NCI-H2029 (cell line): ENCODE measurements around the gene FKBP7.
"Not testable (repeated sequence)": the region's sequence is repeated elsewhere in the genome, so short reads cannot be mapped to it uniquely, and the experiment has no call there.

Experiments used
- DNase-seq: peaks from one replicate; lab custom pipeline; 2025; lab: John Stamatoyannopoulos, UW

FKBP7 gene

DNA sequence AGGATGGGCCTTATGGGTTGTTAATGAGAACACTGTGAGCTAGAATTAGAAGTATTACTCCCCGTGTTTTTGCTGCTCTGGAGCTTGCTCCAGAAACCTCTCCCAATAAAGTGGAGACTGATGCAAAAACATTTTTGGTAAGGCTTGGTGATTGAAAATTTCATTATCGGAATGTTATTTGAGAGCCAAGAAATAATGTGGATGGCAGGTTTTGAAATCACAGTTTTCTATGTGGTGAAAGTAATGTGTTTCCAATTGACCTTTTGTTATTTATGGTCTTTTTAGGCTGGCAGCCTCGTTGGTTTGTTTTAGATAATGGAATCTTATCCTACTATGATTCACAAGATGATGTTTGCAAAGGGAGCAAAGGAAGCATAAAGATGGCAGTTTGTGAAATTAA is 7.0 kb upstream of the FKBP7 start:
- DNase-seq = no peak

GRCh38 chr2:178484245-178485041 is 6.0 kb upstream of the FKBP7 start:
- DNase-seq = peak; percentile 81

- peak; percentile 57 for DNase-seq
Measured at GRCh38 chr2:178482437-178482836, 4.0 kb upstream of the FKBP7 start.

GRCh38 chr2:178480227-178481181 is 2.1 kb upstream of the FKBP7 start, which contains the start of gene PLEKHA3:
PLEKHA3 (plus strand) TSS chr2:178480457; CDS start chr2:178480870, 413 bp downstream.
- peak; percentile 95 for DNase-seq

DNA sequence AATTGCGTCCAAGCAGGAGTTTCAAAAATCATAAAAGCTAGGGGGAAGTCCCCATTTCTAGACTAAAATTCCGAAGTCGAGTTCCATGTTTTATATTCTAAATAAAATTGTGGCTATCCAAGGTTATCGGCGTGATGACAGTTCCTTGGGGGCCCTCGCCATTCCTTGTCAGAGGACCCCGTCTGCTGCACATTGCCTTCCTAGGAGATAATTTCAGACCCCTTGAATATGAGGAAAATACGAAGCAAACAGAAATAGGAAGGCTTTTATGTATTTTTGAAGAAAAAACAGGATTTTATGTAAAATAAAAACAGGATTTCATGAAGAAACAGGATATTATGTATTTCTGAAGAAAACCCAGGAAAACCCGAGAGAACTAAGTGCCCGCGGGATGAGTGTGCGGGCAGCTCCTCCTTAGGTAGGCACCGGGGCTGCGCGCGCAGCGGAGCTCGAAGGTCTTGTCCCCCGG is 1.4 kb upstream of the FKBP7 start:
- DNase-seq = no peak

DNA sequence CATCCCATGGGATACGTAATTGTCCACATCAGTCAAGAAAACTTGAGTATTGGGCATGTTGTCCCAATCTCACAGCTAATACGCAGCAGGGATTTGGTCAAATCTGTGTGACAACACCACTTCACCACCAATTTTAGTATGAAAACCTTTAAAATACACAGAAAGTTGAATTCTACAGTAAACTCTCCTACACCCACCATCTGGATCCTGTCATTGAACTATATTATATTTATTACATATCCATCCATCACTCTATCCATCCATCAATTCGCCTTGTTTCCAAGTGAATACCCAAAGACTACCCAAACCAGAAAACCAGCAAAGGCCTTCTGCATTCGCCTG is 846 bp upstream of the FKBP7 start:
- no peak for DNase-seq

DNA sequence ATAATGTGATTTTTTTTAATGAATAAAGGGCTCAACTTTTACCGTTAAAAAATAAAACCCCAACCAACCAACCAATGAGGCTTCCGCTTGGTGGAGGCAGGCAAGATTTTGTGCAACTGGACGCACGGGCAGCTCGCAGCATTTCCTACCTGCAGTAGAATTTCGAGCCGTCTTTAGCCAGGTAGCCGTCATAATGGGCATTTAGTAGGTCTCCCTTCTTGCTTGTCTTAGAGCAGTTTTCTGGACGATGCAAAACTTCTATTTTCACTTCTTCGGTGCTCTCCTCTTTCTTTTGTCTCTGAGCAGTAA is 316 bp downstream of the FKBP7 start:
- no peak for DNase-seq

DNA sequence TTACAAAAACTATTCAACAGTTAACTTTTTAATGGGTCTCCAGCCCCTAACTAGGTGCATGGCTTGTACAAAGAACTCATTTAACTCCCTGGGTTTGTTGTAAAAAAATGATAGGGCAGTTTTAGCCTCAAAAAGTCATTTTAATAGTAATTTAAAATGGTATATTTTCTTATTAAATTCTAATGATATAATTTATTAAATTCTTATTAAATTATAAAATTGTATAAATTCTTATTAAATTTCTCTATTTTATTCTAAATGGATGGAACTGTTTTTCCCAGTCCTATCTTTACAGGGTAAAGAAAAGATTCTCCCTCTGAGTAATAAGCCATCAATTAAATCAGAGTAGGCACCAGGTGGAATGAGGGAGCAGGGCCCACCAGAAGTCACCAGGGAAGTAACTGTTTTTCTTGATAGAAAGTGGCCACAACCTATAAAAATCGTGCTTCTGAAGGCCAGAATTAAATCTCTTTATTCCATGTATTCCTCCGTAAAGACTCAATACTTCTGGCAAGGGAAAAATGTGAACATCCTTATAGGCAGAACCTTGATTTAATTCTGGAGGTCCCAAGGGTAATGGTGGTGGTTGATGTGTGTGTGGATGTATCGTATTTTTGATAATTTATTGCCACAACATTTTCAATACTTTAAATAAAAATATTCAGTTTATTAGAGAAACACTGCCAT is 814 bp downstream of the FKBP7 start:
- no peak for DNase-seq

GRCh38 chr2:178476477-178476876 is 1.9 kb downstream of the FKBP7 start:
- DNase-seq = no peak

DNA sequence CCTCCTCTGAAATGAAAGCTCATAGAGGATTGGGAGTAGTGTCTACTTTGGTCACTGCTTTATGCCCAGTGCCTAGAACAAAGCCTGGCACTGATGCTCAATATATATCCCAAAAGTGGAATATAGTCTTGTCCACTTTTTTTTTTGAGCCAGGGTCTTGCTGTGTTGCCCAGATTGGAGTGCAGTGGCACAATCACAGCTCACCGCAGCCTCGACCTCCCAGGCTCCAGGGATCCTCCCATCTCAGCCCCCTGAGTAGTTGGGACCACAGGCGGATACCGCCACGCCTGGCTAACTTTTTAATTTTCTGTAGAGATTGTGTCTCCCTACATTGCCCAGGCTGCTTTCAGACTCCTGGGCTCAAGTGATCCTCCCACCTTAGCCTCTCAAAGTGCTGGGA is 3.8 kb downstream of the FKBP7 start:
- no peak for DNase-seq

DNA sequence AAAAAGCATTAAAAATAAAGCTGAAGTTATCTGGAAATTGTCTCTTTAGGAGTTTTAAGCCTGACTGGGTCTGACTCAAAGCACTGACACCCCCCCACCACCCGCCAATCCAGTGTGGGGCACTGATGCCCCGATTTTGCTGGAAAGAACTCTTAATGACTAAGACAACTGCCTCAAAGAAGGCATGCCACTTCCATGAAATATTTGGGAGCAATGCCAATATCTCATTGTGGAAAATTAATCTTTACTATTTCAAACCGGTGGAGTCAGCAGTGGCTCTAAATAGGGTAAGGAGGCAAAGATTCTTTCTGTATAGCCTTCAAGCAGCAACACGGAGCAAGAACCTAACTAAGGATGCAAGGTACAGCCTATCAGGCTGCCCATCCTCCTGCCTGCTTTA is 4.5 kb downstream of the FKBP7 start:
- DNase-seq = no peak

- DNase-seq = no peak
Measured at GRCh38 chr2:178473373-178473772, 5.0 kb downstream of the FKBP7 start.

- not testable (repeated sequence) for DNase-seq
Measured at GRCh38 chr2:178471313-178471712, 7.1 kb downstream of the FKBP7 start.

DNA sequence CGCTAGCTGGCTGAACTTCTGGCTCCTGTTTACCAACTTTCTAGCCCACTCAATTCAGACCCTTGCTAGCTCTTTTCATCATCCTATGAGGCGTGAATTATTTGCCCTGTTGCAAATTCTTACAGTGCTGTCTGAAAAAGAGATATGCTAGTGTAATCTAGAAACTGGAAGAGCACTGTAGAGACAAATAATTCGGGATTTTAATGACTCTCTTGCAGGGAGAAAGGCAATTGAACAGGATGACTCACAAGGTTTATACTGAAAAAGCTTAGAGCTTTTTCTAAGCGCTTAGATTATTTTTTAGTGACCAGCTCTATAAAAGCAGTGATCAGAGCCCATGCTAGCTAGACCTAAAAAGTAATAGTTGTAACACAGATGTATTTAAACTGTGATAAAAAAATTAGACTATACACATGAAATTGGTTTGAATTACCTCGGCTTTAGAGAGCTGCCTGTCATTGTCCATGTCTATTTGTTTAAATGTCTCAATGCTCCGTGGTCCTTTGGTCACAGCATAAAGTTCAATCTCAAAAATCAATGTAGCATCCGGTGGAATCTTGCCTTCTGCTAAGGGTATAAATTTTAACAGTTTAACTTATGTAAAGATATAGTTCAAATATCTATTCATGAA is 9.1 kb downstream of the FKBP7 start:
- DNase-seq = no peak

DNA sequence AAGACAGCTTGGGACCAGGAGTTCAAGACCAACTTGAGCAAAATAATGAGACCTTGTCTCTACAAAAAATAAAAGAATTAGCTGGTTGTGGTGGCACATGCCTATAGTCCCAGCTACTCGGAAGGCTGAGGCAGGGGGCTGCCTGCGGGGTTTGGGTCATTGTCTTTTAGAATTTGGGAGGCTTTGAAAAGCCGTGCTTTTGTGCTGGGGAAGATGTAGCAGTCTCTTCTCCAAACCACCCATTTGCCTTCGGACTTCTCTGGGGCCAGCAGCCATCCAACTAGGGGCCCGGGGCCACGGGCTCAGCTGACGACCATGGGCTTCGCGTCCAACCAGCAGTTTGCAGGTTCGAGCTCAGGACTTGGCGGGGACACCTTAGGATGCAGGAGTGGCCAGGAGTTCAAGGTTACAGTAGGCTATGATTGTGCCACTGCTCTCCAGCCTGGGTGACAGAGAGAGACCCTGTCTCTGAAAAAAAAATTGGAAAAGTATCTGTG is 21.0 kb downstream of the FKBP7 start:
- DNase-seq = no peak

- DNase-seq = no peak
Measured at GRCh38 chr2:178455947-178456346, 22.5 kb downstream of the FKBP7 start.

GRCh38 chr2:178452870-178453269 is 25.5 kb downstream of the FKBP7 start:
- DNase-seq = no peak

- DNase-seq = no peak
Measured at GRCh38 chr2:178452334-178452733, 26.1 kb downstream of the FKBP7 start.

DNA sequence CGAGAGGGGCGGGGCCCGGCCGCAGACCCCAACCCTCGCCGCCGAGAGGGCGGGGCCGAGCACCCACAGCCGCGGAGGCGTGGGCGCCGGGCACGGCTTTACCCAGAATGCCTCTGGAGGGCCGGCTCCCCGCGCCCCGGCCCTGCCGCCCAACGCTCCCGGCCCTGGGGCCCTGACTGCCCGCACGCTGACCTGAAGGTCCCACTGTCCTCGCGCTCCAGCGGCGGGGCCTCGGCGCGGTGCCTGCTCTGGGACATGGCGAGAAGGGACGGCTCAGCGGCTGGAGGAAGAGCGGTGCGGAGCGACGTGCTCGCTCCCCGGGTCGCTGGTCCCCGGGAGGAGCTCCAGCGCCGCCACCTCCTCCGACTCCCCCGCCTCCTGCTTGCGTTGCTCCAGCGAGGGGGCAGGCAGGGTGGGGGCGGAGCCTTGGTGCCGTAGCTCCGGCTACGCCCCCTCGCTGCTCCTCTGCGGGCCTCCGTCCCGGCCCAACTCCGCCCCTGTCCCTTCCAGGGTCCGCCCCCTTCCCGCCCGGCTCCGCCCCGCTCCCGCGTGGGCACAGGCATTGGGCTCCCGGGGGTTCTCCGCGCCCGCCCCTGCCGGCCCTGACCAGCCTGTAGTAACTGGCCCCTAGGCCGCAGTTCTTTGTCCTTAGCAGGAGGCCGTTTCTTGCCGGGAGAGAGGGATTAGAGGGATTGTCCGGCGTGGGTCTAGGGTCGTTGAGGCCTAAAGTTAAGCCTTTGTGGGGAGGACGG is 27.4 kb downstream of the FKBP7 start, which contains the start of the genes PJVK and PRKRA:
PJVK (plus strand) TSS at position 605 of the 752 bp plus-strand sequence. CDS start 2,032 bp downstream, outside the sequence.
PRKRA (minus strand) TSS at position 402 of the 752 bp plus-strand sequence; CDS start at position 257, 145 bp downstream.
- peak; percentile 93 for DNase-seq

DNA sequence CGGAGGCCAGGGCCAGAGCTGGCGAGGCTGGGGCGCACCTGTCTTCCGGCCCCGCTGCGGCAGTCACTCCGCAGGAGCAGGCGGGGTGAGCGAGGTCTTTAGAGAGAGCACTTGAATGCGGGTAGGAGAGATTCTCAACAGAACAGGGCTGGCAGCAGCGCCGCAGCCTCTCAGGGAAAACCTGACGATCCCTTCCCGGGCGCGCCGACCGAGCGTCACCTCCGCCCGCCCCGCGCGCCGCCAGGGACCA is 28.0 kb downstream of the FKBP7 start:
- peak; percentile 79 for DNase-seq
